Panc1 (cell line): ENCODE measurements around the gene VSIG8. TPM values are rescaled to one million over a fixed set of nuclear protein-coding genes. Genes with fewer than 3 reads are reported as not detected.

Experiments used
- ATAC-seq: fragments of 200-7000 bp; cut with Tn5 transposase; 2 replicates; pipeline ENCODE4 v1.9.1; 2020; ENCODE audit warnings: mild to moderate bottlenecking, moderate library complexity
- BruUV-seq: library from RNA; stranded (reverse); fragments of 400-500 nt; replicated peaks from 2 replicates; lab custom pipeline; 2021; lab: Mats Ljungman, UMichigan
- CTCF ChIA-PET: fragments of 300-600 bp; sonication (Branson Sonifier 250); formaldehyde crosslinking; loops from one replicate; lab custom pipeline; 2022; ENCODE audit warnings: antibody characterized with exemption; lab: Charles Lee
- POLR2A ChIA-PET: fragments of 300-600 bp; sonication (Branson Sonifier 250); formaldehyde crosslinking; loops from one replicate; lab custom pipeline; 2022; ENCODE audit warnings: antibody characterized with exemption; lab: Charles Lee
- DNase-seq: peaks from one replicate; pipeline ENCODE4 v3.0.0-alpha.2; 2010; ENCODE audit warnings: low read depth, low spot score
- H3K27ac ChIP-seq: 2 replicates; pipeline ENCODE4 v1.5.1; 2011; ENCODE audit warnings: mild to moderate bottlenecking, low read length, inconsistent platforms
- H3K27me3 ChIP-seq: fragments of 200-500 bp; sonication (Bioruptor generic); 2 replicates; pipeline ENCODE4 v1.6.0; 2014; ENCODE audit warnings: low read length, inconsistent platforms; ENCODE audit not compliant: control insufficient read depth, insufficient read depth
- H3K36me3 ChIP-seq: fragments of 200-500 bp; sonication (Bioruptor generic); 2 replicates; pipeline ENCODE4 v1.5.1; 2014; ENCODE audit warnings: inconsistent platforms, mild to moderate bottlenecking, low read length, moderate library complexity; ENCODE audit not compliant: control insufficient read depth, insufficient read depth
- H3K4me1 ChIP-seq: 2 replicates; pipeline ENCODE4 v1.5.1; 2011; ENCODE audit warnings: inconsistent platforms, mild to moderate bottlenecking, low read length, moderate library complexity; ENCODE audit not compliant: control insufficient read depth, insufficient read depth
- H3K4me3 ChIP-seq, 2 experiments: 2 replicates each; pipeline ENCODE4 v1.5.1; 2011 to 2012; ENCODE audit warnings: low read depth in 2 of 2, low read length in 2 of 2, mild to moderate bottlenecking in 2 of 2, inconsistent platforms in 1 of 2, moderate library complexity in 1 of 2
- H3K9me3 ChIP-seq: fragments of 200-500 bp; sonication (Bioruptor generic); 2 replicates; pipeline ENCODE4 v1.5.1; 2014; ENCODE audit warnings: low read depth, mild to moderate bottlenecking, inconsistent platforms, low read length, moderate library complexity; ENCODE audit not compliant: control insufficient read depth, insufficient read depth
- POLR2AphosphoS5 ChIP-seq: IDR thresholded peaks from 2 replicates; pipeline ENCODE4 v1.6.1; 2012; ENCODE audit warnings: mild to moderate bottlenecking, low read depth, low read length, moderate library complexity
- SIN3A ChIP-seq: IDR thresholded peaks from 2 replicates; pipeline ENCODE4 v1.6.1; 2012; ENCODE audit warnings: low read depth, mild to moderate bottlenecking, low read length, moderate library complexity, borderline replicate concordance; ENCODE audit not compliant: insufficient read depth
- TCF7L2 ChIP-seq: IDR thresholded peaks from 2 replicates; pipeline ENCODE4 v1.6.1; 2011; ENCODE audit warnings: mild to moderate bottlenecking, low read depth, low read length, inconsistent platforms
- in situ Hi-C: cut with HindIII; loops from 2 replicates; pipeline ENCODE4 v1.10.0; 2016; ENCODE audit warnings: low sequenced_read_pairs, low pct_unique_long_range_greater_than_20kb
- intact Hi-C: fragments of 100-400 bp; cut with micrococcal nuclease; formaldehyde crosslinking; loops from one replicate; pipeline ENCODE4 v1.10.0; 2022; ENCODE audit not compliant: unreplicated experiment
- total RNA-seq: library from RNA; stranded (reverse); gene quantifications from one replicate; pipeline ENCODE4 v1.2.1, GENCODE V29; 2021; ENCODE audit not compliant: unreplicated experiment
- TF ChIP-seq, protein P1 (sequence below): fragments of 450-650 bp; IDR thresholded peaks from 2 replicates; pipeline ENCODE4 v1.5.1; 2017; ENCODE audit warnings: mild to moderate bottlenecking
- TF ChIP-seq, protein P2 (sequence below), 2 experiments: IDR thresholded peaks; 2 replicates each; pipeline ENCODE4 v1.6.1; 2011 to 2012; ENCODE audit warnings: low read depth in 2 of 2, control low read depth in 1 of 2, low read length in 1 of 2, mild to moderate bottlenecking in 1 of 2, moderate library complexity in 1 of 2; ENCODE audit not compliant: insufficient read depth in 1 of 2

The VSIG8 gene
- total RNA-seq, 1 experiment from 2014 or later: not detected

DNA sequence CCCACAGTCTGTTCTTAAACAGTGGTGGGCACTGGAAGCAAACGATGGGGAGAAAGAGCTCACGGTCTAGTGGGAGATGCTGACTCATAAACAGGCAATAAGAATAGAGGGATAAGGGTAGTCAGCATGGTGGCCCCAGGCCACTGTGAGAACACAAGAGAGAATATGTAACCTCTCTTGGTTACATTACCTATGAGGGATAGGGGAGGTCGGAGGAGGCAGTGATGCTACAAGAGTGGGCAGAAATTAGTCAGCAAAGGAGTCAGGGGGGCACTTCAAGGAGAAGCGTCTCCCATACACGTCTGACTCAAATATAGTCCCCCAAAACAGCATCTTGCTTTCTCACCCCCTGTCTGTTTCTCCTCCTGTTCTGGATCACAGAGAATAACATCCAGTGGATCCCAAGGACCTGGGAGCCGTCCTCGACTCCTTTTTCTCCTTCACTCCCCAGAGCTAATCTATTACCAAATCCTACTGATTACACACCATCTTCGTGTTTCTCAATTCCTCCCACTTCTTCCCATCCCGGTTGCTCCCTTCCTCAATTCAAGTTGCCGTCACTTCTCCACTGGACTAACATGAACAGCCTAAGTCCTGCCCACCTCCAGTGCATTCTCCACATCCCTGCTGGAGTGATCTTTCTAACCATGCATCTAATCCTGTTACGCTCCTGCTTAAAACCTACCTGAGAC, 33.7 kb downstream of the VSIG8 start:
- H3K4me1 ChIP-seq: no peaks in the 10 kb centered on the region
- DNase-seq (no peak), ATAC-seq (no peak)
- ChIA-PET POLR2A (no interaction called here), CTCF (interaction anchor here (1.5 kb wide), 1 partner anchor 30 kb away, joined by 3 read pairs; no protein-coding TSS in a partner anchor)
- peaks cover 2% of the 10 kb centered on the region; the same call in 1 of the 2 replicates for H3K27me3 ChIP-seq
- no peaks in the 10 kb centered on the region for H3K9me3 ChIP-seq
- TF ChIP-seq, protein P1, sequence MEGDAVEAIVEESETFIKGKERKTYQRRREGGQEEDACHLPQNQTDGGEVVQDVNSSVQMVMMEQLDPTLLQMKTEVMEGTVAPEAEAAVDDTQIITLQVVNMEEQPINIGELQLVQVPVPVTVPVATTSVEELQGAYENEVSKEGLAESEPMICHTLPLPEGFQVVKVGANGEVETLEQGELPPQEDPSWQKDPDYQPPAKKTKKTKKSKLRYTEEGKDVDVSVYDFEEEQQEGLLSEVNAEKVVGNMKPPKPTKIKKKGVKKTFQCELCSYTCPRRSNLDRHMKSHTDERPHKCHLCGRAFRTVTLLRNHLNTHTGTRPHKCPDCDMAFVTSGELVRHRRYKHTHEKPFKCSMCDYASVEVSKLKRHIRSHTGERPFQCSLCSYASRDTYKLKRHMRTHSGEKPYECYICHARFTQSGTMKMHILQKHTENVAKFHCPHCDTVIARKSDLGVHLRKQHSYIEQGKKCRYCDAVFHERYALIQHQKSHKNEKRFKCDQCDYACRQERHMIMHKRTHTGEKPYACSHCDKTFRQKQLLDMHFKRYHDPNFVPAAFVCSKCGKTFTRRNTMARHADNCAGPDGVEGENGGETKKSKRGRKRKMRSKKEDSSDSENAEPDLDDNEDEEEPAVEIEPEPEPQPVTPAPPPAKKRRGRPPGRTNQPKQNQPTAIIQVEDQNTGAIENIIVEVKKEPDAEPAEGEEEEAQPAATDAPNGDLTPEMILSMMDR: no peak
- TF ChIP-seq POLR2AphosphoS5 (no peak), SIN3A (no peak), TCF7L2 (no peak)
- TF ChIP-seq, protein P2, sequence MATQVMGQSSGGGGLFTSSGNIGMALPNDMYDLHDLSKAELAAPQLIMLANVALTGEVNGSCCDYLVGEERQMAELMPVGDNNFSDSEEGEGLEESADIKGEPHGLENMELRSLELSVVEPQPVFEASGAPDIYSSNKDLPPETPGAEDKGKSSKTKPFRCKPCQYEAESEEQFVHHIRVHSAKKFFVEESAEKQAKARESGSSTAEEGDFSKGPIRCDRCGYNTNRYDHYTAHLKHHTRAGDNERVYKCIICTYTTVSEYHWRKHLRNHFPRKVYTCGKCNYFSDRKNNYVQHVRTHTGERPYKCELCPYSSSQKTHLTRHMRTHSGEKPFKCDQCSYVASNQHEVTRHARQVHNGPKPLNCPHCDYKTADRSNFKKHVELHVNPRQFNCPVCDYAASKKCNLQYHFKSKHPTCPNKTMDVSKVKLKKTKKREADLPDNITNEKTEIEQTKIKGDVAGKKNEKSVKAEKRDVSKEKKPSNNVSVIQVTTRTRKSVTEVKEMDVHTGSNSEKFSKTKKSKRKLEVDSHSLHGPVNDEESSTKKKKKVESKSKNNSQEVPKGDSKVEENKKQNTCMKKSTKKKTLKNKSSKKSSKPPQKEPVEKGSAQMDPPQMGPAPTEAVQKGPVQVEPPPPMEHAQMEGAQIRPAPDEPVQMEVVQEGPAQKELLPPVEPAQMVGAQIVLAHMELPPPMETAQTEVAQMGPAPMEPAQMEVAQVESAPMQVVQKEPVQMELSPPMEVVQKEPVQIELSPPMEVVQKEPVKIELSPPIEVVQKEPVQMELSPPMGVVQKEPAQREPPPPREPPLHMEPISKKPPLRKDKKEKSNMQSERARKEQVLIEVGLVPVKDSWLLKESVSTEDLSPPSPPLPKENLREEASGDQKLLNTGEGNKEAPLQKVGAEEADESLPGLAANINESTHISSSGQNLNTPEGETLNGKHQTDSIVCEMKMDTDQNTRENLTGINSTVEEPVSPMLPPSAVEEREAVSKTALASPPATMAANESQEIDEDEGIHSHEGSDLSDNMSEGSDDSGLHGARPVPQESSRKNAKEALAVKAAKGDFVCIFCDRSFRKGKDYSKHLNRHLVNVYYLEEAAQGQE (IDR thresholded peaks at IDR 0.05; ENCODE audit: insufficient read depth in 1 of 2, low read depth in 2 of 2, low read length in 1 of 2): no peak
- intact Hi-C loops (no loop called here), in situ Hi-C loops (no loop called here)
- BruUV-seq: no TSS peak
- no peak overlapping the region for H3K4me3 ChIP-seq
- H3K36me3 ChIP-seq: no peaks in the 10 kb centered on the region
- no peak overlapping the region for H3K27ac ChIP-seq

DNA sequence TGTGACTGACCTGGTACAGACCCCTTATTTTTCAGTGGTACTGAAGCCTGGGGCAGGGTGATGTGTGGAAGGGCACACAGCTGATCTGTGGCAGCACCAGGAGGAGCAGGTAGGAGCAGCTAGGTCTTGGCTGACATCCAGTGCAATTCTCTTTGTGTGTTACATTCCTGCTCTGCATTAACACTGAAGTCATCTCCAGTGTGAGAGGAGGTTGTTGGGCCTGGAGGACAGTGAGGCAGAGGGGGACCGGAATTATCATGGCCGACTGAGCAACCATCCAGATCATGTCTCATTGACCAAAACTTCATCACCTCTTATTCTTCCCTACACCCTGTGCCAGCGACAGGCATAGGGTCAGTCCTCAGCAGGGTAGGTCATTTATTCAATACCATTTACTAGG, 34.3 kb downstream of the VSIG8 start:
- no peak overlapping the region for H3K4me3 ChIP-seq
- CTCF ChIA-PET: no interaction called here
- intact Hi-C loops: no loop called here
- POLR2A ChIA-PET: no interaction called here
- no peak for ATAC-seq
- H3K9me3 ChIP-seq: no peaks in the 10 kb centered on the region
- H3K36me3 ChIP-seq: no peaks in the 10 kb centered on the region
- DNase-seq: no peak
- peaks cover 3% of the 10 kb centered on the region; the same call in 1 of the 2 replicates for H3K27me3 ChIP-seq
- TF ChIP-seq TCF7L2: no peak
- TF ChIP-seq SIN3A: no peak
- no TSS peak for BruUV-seq
- H3K4me1 ChIP-seq: no peaks in the 10 kb centered on the region
- H3K27ac ChIP-seq: no peak overlapping the region
- in situ Hi-C loops: no loop called here

DNA sequence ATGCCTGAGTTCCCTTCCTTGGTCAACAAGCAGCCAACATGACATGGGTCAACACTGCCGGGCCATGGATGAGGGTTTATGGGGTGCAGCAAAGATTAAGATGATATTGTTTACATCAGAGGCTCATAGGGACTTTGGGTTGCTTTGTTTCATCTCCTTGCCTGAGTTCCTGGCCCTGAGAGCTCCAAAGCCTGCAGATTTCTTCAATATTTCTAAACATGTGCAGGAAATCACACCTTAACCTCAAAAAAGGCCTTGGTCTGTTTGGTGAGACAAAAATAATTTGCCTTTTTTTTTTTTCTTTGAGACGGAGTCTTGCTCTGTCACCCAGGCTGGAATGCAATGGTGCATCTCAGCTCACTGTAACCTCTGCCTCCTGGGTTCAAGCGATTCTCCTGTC, 34.9 kb downstream of the VSIG8 start:
- POLR2A ChIA-PET: no interaction called here
- BruUV-seq: no TSS peak
- no peak for ATAC-seq

More for the DNA sequence above, 34.9 kb downstream of the VSIG8 start:
- Histone ChIP-seq H3K4me3 (no peak overlapping the region), H3K36me3 (no peaks in the 10 kb centered on the region), H3K27ac (no peak overlapping the region), H3K4me1 (no peaks in the 10 kb centered on the region), H3K9me3 (no peaks in the 10 kb centered on the region), H3K27me3 (peaks cover 3% of the 10 kb centered on the region; the same call in 1 of the 2 replicates)
- intact Hi-C loops (no loop called here), in situ Hi-C loops (no loop called here)
- DNase-seq: no peak
- TF ChIP-seq, protein P1: no peak
- TF ChIP-seq, protein P2 (IDR thresholded peaks at IDR 0.05; ENCODE audit: insufficient read depth in 1 of 2, low read depth in 2 of 2, low read length in 1 of 2): no peak
- no peak for TF ChIP-seq SIN3A
- TF ChIP-seq POLR2AphosphoS5: no peak
- CTCF ChIA-PET: no interaction called here
